GM18526 (cell line): Measurements from ENCODE around the gene RUFY1.

Experiments
- POLR2A ChIP-seq: IDR thresholded peaks from 3 replicates; pipeline ENCODE4 v1.6.1; 2011; ENCODE audit not compliant: insufficient read length; ENCODE audit errors: extremely low read depth

Gene RUFY1, protein sequence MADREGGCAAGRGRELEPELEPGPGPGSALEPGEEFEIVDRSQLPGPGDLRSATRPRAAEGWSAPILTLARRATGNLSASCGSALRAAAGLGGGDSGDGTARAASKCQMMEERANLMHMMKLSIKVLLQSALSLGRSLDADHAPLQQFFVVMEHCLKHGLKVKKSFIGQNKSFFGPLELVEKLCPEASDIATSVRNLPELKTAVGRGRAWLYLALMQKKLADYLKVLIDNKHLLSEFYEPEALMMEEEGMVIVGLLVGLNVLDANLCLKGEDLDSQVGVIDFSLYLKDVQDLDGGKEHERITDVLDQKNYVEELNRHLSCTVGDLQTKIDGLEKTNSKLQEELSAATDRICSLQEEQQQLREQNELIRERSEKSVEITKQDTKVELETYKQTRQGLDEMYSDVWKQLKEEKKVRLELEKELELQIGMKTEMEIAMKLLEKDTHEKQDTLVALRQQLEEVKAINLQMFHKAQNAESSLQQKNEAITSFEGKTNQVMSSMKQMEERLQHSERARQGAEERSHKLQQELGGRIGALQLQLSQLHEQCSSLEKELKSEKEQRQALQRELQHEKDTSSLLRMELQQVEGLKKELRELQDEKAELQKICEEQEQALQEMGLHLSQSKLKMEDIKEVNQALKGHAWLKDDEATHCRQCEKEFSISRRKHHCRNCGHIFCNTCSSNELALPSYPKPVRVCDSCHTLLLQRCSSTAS

DNA sequence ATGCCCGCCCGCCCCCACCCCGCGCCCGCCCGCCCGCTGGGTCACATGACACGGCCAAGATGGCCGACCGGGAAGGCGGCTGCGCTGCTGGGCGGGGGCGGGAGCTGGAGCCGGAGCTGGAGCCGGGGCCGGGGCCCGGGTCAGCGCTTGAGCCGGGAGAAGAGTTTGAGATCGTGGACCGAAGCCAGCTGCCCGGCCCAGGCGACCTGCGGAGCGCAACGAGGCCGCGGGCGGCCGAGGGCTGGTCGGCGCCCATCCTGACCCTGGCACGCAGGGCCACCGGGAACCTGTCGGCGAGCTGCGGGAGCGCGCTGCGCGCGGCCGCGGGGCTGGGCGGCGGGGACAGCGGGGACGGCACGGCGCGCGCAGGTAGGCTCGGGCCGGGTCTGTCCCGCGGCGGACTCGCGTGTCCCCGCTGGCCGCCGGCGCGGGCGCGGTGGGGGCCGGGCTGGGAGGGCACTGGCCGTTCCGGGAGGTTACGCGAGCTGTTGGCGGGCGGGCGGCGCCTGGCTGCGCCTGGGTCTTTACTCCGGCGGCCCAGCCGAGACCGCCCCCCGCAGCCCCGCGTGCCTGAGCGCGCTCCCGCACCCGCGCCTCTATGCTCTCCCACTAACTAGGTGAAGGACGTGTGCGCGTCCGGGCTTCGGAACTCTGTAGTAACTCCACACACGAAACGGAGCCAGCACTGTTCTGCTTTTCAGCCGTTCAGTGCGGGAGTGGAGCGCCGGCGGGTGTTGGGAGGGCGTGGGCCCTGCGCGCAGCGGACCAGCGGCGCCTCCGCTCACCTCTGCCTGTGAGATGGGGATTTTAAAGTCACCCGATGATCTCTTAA, at the start of gene RUFY1:
Gene RUFY1, plus strand, starts transcription at position 44 of the 832 bp plus-strand sequence. Its CDS starts 16 bp downstream, at position 60.
- peak; percentile 76 for TF ChIP-seq POLR2A

DNA sequence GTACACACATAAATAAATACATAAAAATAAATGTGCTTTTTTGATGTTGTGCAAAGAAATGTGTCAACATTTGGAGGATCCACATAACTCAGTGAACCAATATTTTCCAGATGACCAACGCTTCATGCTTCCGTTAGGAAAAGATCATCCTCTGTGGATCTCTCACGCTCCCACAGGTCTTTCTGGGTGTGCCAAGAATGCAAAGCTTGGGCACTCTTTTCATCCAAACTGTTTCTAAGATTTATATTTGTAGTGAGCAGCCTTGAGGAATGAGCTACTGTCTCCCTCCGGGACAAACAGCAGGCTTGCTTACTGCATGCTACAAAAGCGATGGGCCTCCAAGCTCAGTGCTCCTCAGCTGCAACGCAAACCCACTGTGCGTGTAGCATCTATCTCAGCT, 46.2 kb upstream of the RUFY1 start:
- TF ChIP-seq POLR2A = no peak

DNA sequence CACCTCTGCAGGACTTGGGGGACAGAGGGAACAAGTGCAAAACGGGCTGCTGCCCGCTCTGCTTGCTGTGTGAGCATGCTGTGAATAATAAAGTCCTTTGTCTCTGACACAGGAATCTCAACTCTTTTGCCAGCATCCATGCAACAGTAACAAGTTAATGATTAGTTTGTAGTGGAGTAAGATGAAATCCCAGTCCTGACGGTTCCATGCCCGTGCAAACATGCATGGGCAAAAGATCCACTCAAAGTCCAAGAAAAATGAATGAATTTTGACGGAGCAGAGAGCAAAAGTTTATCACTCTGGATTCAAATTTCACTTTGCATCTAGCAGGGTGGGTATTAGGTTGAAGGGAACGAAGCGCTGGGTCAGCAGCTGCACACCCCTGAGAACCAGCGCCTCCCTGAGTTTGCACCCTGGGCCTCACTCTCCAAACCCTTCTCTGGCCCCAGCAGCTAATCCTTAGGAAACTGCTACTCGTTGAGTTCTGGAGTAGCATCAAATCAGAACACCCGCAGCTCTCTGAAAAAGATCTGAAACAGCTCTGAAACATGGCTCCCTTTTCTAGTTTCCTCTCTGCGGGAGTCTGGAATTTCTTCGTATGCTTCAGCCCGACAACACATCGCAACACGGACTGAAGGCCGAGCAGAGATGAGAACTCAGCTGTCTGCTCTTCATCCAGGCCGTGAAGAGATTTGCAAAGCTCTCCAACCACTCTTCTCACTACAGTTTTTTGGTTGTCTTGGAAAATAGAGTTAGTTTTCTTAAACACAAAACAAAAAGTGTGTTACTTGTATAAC, 45.6 kb upstream of the RUFY1 start:
- no peak for TF ChIP-seq POLR2A

DNA sequence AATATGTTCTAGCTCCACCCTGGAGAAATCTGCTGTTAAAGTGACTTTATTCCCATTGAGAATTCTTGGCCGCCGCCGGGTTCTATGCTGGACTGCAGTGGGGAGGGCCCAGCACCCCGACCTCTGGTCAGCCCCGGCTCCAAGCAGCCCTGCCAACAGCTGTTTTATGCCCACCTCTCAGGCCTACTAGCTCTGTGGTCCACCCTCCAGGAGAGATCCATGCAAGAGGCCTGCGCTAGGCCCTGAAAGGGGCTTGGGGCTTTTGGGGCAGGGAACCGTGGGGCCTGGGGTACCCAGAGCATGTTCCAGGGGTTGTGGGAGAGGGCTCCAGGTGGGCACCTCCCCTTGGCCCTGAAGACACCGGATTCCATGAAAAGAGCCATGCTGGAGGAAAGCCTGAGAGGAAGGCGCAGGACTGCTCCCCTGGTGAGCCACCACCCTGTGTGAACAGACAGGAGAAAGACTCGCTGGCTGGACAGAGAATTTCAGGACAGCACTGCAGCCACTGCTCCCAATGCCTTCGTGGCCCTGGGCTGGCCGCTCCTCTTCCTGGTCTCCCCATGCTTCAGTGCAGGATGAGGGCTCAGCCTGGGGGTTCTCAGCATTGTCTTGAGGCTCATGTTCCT, 44.6 kb upstream of the RUFY1 start:
- no peak for TF ChIP-seq POLR2A

DNA sequence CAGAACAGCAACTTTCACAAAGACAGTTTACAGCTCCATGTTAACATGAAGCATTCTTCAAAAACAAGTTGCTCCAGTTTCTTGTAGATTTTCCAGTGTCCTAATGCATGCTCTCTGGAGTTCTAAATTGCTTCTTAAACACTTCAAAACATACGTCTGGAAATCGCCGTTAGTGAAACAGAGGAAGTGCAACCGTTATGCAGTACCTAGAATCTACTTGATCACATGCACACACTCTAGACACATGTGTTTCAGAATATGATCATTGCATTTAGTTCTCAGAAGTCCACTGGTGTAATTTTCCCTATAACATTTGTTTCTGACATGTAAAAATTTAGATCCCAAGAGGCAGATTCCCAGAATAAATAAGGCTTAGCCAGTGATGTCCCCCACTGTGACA, 41.1 kb upstream of the RUFY1 start:
- no peak for TF ChIP-seq POLR2A

DNA sequence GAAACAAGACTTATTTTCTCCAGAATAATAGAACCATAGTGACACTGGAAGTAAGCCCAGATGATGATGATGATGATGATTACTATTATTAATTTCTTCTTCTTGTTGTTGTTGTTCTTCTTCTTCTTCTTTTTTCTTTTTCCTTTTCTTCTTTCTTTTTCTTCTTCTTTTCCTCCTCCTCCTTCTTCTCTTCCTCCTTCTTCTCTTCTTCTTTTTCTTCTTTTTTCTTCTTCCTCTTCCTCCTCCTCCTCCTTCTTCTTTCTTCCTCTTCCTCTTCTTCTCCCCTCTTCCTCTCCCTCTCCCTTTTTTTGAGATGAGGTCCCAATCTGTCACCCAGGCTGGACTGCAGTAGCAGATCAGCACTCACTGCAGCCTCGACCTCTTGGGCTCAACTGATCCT, 40.5 kb upstream of the RUFY1 start:
- TF ChIP-seq POLR2A = no peak

DNA sequence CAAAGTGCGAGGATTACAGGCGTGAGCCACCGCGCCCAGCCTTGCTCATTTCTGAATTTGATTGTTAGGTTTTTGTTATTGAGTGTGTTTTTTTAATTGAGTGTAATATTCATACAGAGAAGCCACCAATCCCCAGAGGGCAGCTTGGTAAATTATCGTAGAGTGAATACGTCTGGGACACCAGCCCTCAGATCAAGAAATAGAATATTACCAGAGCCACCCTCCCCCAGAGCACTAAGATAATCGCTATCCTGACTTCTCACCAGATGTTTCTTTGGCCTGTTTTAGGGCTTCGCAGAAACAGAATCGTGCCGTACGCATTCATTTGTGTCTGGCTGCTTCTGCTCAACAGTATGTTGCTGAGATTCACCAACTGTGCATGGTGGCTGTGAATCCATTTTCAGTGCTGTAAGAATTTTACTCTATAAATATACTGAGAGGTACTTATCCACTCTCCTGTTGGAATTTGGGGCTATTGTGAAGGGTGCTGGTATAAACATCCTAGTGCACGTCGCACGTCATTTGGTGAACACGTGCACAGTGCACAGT, 37.8 kb upstream of the RUFY1 start:
- TF ChIP-seq POLR2A = no peak

DNA sequence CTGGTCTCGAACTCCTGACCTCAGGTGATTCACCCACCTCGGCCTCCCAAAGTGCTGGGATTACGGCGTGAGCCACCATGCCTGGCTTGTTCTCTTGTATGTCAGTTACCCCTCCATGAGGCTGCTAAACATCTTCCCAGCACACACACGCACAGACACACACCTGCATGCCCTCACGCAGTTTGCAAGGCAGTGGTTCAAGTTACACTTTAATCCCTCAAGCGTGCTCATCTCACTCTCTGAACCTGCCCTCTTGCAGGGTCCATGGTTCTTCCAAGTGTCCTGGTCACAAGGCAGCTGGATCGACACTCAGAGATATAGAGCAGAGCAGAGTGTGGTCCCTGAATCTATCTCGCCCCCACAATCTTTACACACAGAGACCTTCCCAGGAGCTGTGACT, 34.1 kb upstream of the RUFY1 start:
- TF ChIP-seq POLR2A = no peak

DNA sequence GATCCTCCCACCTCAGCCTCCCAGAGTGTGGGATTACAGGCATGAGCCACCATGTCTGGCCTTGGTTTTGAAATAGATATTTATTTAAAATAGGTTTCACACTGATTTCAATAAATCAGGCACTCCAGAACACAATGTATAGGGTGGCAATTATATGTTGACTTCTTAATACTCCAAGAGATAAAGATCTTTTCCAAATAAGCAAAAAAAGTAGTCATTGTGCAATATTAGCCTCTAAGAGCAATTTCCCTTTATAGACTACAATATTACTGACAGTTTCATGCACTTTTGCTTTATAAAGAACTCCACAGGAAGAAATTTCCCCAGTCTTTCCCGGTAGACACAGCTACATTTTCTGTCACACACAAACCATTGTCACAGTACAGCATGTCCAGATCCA, 23.4 kb upstream of the RUFY1 start:
- no peak for TF ChIP-seq POLR2A

DNA sequence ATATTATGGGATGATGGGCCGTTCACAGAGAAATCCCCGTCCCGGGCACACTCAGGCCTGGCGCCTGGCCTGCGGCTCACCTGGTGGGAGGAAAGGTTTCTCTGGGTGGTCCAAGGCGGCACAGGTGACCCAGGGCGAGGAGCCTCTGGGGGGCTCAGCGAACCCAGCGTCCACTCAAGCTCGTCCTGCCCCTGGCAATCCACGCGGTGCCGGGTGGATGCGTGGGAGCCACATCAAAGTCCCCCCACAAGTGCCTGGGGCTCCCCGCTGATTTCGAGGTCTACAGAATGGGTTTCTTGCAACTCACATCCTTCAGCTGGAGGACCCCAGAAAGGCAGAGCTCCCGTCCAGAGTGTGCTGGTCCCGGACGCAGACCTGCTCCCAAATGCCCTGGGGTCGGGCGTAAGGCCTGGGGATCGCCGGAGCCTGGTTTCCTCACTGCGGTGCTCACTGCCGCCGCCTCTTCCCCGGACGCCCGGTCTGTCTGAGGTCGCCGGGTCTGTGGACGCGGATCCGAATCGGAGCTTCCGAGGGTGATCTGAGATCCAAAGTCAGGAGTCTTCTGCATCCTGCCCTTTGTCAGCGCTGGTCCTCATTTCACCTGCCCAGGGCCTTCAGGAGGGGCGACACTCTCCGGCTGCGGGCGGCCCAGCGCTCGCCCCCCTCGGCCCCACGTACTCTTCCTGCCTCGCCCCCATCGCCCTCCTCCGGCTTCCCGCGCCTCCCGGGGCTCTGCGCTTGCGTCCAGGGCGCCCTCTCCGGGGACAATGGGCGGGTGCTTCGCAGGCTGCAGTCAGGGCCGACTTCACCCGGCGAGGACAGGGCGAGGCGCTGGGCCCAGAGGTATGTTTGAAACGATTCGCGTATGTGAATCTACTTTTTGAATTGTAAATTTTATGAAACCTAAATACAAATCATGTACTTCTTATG, 20.0 kb upstream of the RUFY1 start:
- peak; percentile 16 for TF ChIP-seq POLR2A

DNA sequence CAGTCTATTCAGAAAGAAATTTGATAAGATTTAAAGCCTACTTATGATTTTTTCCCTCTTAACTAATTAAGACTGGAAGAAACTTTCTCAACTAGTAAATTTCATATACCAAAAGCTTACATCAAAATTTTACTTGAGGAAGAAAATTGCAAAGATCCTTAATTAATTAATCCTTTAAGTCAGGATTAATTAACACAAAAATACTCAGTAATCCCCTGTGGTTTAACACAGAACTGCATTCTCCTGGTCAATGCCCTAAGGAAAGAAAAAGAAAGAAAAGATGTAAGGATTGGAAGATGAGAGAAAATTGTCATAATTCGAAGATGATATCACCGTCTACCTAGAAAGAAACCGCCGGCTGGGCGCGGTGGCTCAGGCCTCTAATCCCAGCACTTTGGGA, 17.3 kb upstream of the RUFY1 start:
- no peak for TF ChIP-seq POLR2A

DNA sequence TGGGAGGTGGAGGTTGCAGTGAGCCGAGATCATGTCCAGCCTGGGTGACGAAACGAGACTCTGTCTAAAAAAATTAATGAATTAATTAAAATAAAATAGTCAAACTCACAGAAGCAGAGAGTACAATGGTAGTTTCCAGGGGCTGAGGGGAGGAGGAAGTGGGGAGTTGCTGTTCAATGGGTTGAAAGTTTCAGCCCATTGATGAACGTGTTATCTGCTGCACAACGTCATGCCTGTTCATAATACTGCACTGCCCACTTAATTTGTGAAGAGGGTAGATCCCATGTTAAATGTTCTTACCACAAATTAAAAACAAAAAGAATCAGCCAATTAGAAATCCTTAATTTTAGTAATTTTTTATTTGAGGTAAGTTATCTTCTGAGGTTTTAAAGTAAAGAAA, 16.4 kb upstream of the RUFY1 start:
- TF ChIP-seq POLR2A = no peak

DNA sequence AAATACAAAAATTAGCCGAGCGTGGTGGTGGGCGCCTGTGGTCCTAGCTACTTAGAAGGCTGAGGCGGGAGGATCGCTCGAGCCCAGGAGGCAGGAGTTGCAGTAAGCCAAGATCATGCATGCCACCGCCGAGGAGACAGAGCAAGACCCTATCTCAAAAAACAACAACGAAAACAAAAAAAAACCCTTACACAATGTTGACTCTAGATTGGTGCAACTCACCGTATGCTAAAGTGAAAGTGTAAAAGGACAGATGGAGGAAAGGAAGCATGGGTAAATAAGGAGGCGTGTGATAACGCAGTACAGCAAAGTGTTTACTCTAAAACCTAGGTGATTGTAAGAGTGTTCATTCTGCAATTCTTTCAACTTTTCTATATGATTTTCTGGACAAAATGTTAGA, 15.9 kb upstream of the RUFY1 start:
- no peak for TF ChIP-seq POLR2A
